CD14-positive monocyte (primary cell): Measurements from ENCODE around the gene ESYT1. TPM values are rescaled to one million over a fixed set of nuclear protein-coding genes. Genes with fewer than 3 reads are reported as not detected.
A peak's percentile ranks its signal among the peaks of the same experiment; 100 is the strongest.

Source experiments
- DNase-seq, 3 donors: peaks; one replicate each; pipeline ENCODE4 v3.0.0-alpha.2; 2011 to 2022
- H2AFZ ChIP-seq: 2 replicates; pipeline ENCODE4 v1.6.0; 2012; ENCODE audit warnings: mild to moderate bottlenecking, low read depth, low read length, inconsistent platforms; ENCODE audit not compliant: insufficient read depth, poor library complexity, severe bottlenecking
- H3K27ac ChIP-seq, 2 donors: 1 replicate in 1 of 2; 2 replicates in 1 of 2; pipeline ENCODE4 v1.5.1; 2012 to 2013; ENCODE audit warnings: low read length in 2 of 2, control low read depth in 1 of 2, inconsistent platforms in 1 of 2, low read depth in 1 of 2, mild to moderate bottlenecking in 1 of 2
- H3K27me3 ChIP-seq, 2 donors: one replicate each; pipeline versions ENCODE4 v1.6.0 to v1.6.1; 2011 to 2013; ENCODE audit warnings: low read length in 2 of 2; ENCODE audit not compliant: control insufficient read depth in 2 of 2, insufficient read depth in 2 of 2
- H3K36me3 ChIP-seq, 2 donors: replicated peaks in 1 of 2; 1 replicate in 1 of 2; 2 replicates in 1 of 2; pipeline versions ENCODE4 v1.5.1 to v1.6.1; 2012 to 2013; ENCODE audit warnings: low read length in 2 of 2, control low read depth in 1 of 2, inconsistent platforms in 1 of 2, mild to moderate bottlenecking in 1 of 2; ENCODE audit not compliant: insufficient read depth in 2 of 2, control insufficient read depth in 1 of 2
- H3K4me1 ChIP-seq, 2 donors: 1 replicate in 1 of 2; 2 replicates in 1 of 2; pipeline versions ENCODE4 v1.5.1 to v1.6.1; 2012 to 2013; ENCODE audit warnings: low read length in 2 of 2, control low read depth in 1 of 2, inconsistent platforms in 1 of 2, mild to moderate bottlenecking in 1 of 2, moderate library complexity in 1 of 2; ENCODE audit not compliant: insufficient read depth in 2 of 2, control insufficient read depth in 1 of 2
- H3K4me2 ChIP-seq: replicated peaks from 2 replicates; pipeline ENCODE3; 2012; ENCODE audit warnings: low read length, moderate library complexity, mild to moderate bottlenecking; ENCODE audit not compliant: poor library complexity, severe bottlenecking; ENCODE audit errors: extremely low read depth
- H3K4me3 ChIP-seq, 3 experiments: fragments of 200-600 bp in 1 of 3; sonication (generic) in 1 of 3; replicated peaks in 1 of 3; 1 replicate in 2 of 3; 2 replicates in 1 of 3; pipeline ENCODE4 v1.5.1; 2011 to 2013; ENCODE audit warnings: low read length in 3 of 3, mild to moderate bottlenecking in 3 of 3, control low read depth in 2 of 3, low read depth in 2 of 3, inconsistent platforms in 1 of 3, moderate library complexity in 1 of 3
- H3K79me2 ChIP-seq: 2 replicates; pipeline ENCODE4 v1.6.0; 2012; ENCODE audit warnings: mild to moderate bottlenecking, control low read depth, inconsistent platforms, low read length, moderate library complexity; ENCODE audit not compliant: insufficient read depth
- H3K9ac ChIP-seq: 2 replicates; pipeline ENCODE4 v1.6.0; 2017; ENCODE audit warnings: low read length, mild to moderate bottlenecking; ENCODE audit not compliant: insufficient read depth, poor library complexity, severe bottlenecking
- H3K9me3 ChIP-seq, 2 donors: replicated peaks in 1 of 2; 1 replicate in 1 of 2; 2 replicates in 1 of 2; pipeline versions ENCODE4 v1.5.1 to v1.6.1; 2012 to 2013; ENCODE audit warnings: low read length in 2 of 2, control low read depth in 1 of 2; ENCODE audit not compliant: control insufficient read depth in 1 of 2, insufficient read depth in 1 of 2
- H4K20me1 ChIP-seq: 2 replicates; pipeline ENCODE4 v1.6.0; 2012; ENCODE audit warnings: mild to moderate bottlenecking, low read length, control low read depth, moderate library complexity; ENCODE audit not compliant: insufficient read depth
- H3K27ac Mint-ChIP-seq, 7 donors: one replicate each; pipeline ENCODE4 v1.8.0; 2020; ENCODE audit warnings: mild to moderate bottlenecking in 7 of 7, mixed read lengths in 7 of 7, moderate library complexity in 6 of 7, inconsistent platforms in 2 of 7
- H3K27me3 Mint-ChIP-seq, 3 donors: one replicate each; pipeline ENCODE4 v1.8.0; 2021 to 2022; ENCODE audit warnings: low read depth in 3 of 3, mild to moderate bottlenecking in 3 of 3, mixed read lengths in 3 of 3, moderate library complexity in 3 of 3, inconsistent platforms in 1 of 3
- H3K36me3 Mint-ChIP-seq, 2 donors: one replicate each; pipeline ENCODE4 v1.8.0; 2020; ENCODE audit warnings: mixed read lengths in 2 of 2, inconsistent platforms in 1 of 2, mild to moderate bottlenecking in 1 of 2
- H3K4me1 Mint-ChIP-seq: one replicate; pipeline ENCODE4 v1.8.0; 2020; ENCODE audit warnings: mild to moderate bottlenecking, mixed read lengths
- H3K4me3 Mint-ChIP-seq, 2 donors: one replicate each; pipeline ENCODE4 v1.8.0; 2020; ENCODE audit warnings: mild to moderate bottlenecking in 2 of 2, mixed read lengths in 2 of 2, moderate library complexity in 1 of 2
- H3K9me3 Mint-ChIP-seq, 7 donors: one replicate each; pipeline ENCODE4 v1.8.0; 2020 to 2022; ENCODE audit warnings: mixed read lengths in 7 of 7, mild to moderate bottlenecking in 6 of 7, moderate library complexity in 6 of 7, inconsistent platforms in 2 of 7
- CTCF ChIP-seq: fragments of 200-600 bp; IDR thresholded peaks from one replicate; pipeline ENCODE4 v1.8.0; 2022; ENCODE audit warnings: antibody characterized with exemption, mild to moderate bottlenecking
- WGBS: methylation state at CpG from one replicate; pipeline ENCODE4 v1.1.5; 2013; ENCODE audit warnings: missing lambda C conversion rate; ENCODE audit not compliant: insufficient coverage; 5-methylcytosine and 5-hydroxymethylcytosine counted together
- intact Hi-C, 2 donors: fragments of 100-400 bp; cut with micrococcal nuclease; formaldehyde crosslinking; loops; one replicate each; pipeline versions ENCODE4 v1.15.0 to v1.15.1; 2023
- polyA plus RNA-seq, 3 donors: library from polyadenylated mRNA; depleted of rRNA in 1 of 3; unstranded in 2 of 3; stranded (reverse) in 1 of 3; fragments of 300-500 nt in 2 of 3; fragments of >200 nt in 1 of 3; fragmentation: Illumina TruSeq in 2 of 3; gene quantifications; 1 replicate in 2 of 3; 2 replicates in 1 of 3; pipeline ENCODE4 v1.2.3, GENCODE V29; 2012 to 2021

The ESYT1 gene
- polyA plus RNA-seq, 3 donors, result 74.2 to 81.1 (median 74.6) TPM

GRCh38 chr12:56158029-56158925 lies 30.2 kb downstream of the ESYT1 start, which contains the start of gene MYL6:
Gene MYL6 (plus strand): TSS chr12:56158359. CDS start chr12:56158402, 43 bp downstream.
- Mint-ChIP-seq H3K27me3 (peaks cover 0 to 3% (median 2%) of the 10 kb centered on the region in 3 donors), H3K9me3 (no peaks in the 10 kb centered on the region), H3K27ac (peak within 1 kb of the TSS; percentile 97 to 99 (median 98)), H3K4me3 (peak within 1 kb of the TSS; percentile 97 to 99), H3K4me1 (peaks cover 38% of the 10 kb centered on the region), H3K36me3 (peaks cover 35 to 39% of the 10 kb centered on the region in 2 donors)
- peaks cover 35 to 44% of the 10 kb centered on the region in 2 donors for H3K4me1 ChIP-seq
- H3K27ac ChIP-seq, result peak within 1 kb of the TSS; percentile 90 to 94
- peak within 1 kb of the TSS; percentile 85 for H3K9ac ChIP-seq
- H3K4me3 ChIP-seq, result peak within 1 kb of the TSS; percentile 77 to 96 (median 84)
- peaks cover 47% of the 10 kb centered on the region for H4K20me1 ChIP-seq
- H3K9me3 ChIP-seq, result no peaks in the 10 kb centered on the region
- intact Hi-C loops, result loop anchor here (2.0 kb wide), 4 partner anchors 31 to 65 kb away; partner anchors contain the start of genes SMARCC2 (in 1 of the 2) and ZC3H10 (in 1 of the 2)
- DNase-seq, result peak; percentile 94 to 98 (median 97)
- peaks cover 52% of the 10 kb centered on the region for H3K79me2 ChIP-seq
- H3K27me3 ChIP-seq, result no peaks in the 10 kb centered on the region
- H3K4me2 ChIP-seq, result peak within 1 kb of the TSS; percentile 95
- peaks cover 35 to 36% of the 10 kb centered on the region in 2 donors for H3K36me3 ChIP-seq
- no peak for TF ChIP-seq CTCF
- peak within 1 kb of the TSS; percentile 88 for H2AFZ ChIP-seq
- WGBS, result 0% methylated on average over 17 of the region's 30 CpGs

GRCh38 chr12:56158926-56159461 lies 30.9 kb downstream of the ESYT1 start:
- peak overlapping the region; percentile 35 for H2AFZ ChIP-seq
- no peaks in the 10 kb centered on the region for H3K9me3 Mint-ChIP-seq
- H3K36me3 Mint-ChIP-seq, result peaks cover 42 to 46% of the 10 kb centered on the region in 2 donors
- H3K4me3 Mint-ChIP-seq, result peak overlapping the region; percentile 97 to 99
- H3K4me1 ChIP-seq, result peaks cover 35 to 43% of the 10 kb centered on the region in 2 donors
- peak overlapping the region; percentile 95 for H3K4me2 ChIP-seq
- 0% methylated on average over 2 of the region's 6 CpGs for WGBS
- H4K20me1 ChIP-seq, result peaks cover 54% of the 10 kb centered on the region
- peak overlapping the region; percentile 97 to 99 (median 98) for H3K27ac Mint-ChIP-seq
- peak overlapping the region; percentile 90 to 94 for H3K27ac ChIP-seq
- peaks cover 54% of the 10 kb centered on the region for H3K79me2 ChIP-seq
- intact Hi-C loops, result loop anchor here (2.0 kb wide), 4 partner anchors 30 to 64 kb away; partner anchors contain the start of genes SMARCC2 (in 1 of the 2) and ZC3H10 (in 1 of the 2)
- no peak for TF ChIP-seq CTCF
- H3K36me3 ChIP-seq, result peaks cover 41 to 43% of the 10 kb centered on the region in 2 donors
- peak in 2 of 3 donors; percentile 58 to 59 for DNase-seq
- no peaks in the 10 kb centered on the region for H3K9me3 ChIP-seq
- peak overlapping the region; percentile 85 for H3K9ac ChIP-seq
- H3K4me3 ChIP-seq, result peak overlapping the region; percentile 77 to 96 (median 84)
- peaks cover 0 to 3% (median 2%) of the 10 kb centered on the region in 3 donors for H3K27me3 Mint-ChIP-seq
- no peaks in the 10 kb centered on the region for H3K27me3 ChIP-seq
- peaks cover 36% of the 10 kb centered on the region for H3K4me1 Mint-ChIP-seq
